Body of pancreas (tissue), 4 donors: ENCODE data around the gene SLC35F5. TPM values are rescaled to one million over a fixed set of nuclear protein-coding genes. Genes with fewer than 3 reads are reported as not detected.
"Not testable (repeated sequence)": the region's sequence is repeated elsewhere in the genome, so short reads cannot be mapped to it uniquely, and the experiment has no call there.

ENCODE experiments used
- ATAC-seq: fragments of 150-250 bp; one replicate; pipeline ENCODE4 v1.9.1; 2016
- DNase-seq, 4 donors: peaks; one replicate each; pipeline ENCODE4 v3.0.0-alpha.2; 2019
- H3K27ac ChIP-seq, 4 donors: fragments of 200-600 bp; sonication (generic); 1 replicate in 3 of 4; 2 replicates in 1 of 4; pipeline versions ENCODE4 v1.5.1 to v1.6.1; 2016 to 2019; ENCODE audit warnings: mild to moderate bottlenecking in 1 of 4, mixed read lengths in 1 of 4, moderate library complexity in 1 of 4
- H3K27me3 ChIP-seq, 2 donors: fragments of 200-600 bp; sonication (generic); one replicate each; pipeline ENCODE4 v1.6.0; 2016; ENCODE audit warnings: mild to moderate bottlenecking in 1 of 2
- H3K36me3 ChIP-seq, 2 donors: fragments of 200-600 bp; sonication (generic); replicated peaks in 1 of 2; 2 replicates each; pipeline ENCODE4 v1.5.1; 2016; ENCODE audit warnings: low read depth in 2 of 2; ENCODE audit not compliant: insufficient read depth in 1 of 2
- H3K4me1 ChIP-seq: fragments of 200-600 bp; sonication (generic); one replicate; pipeline ENCODE4 v1.6.0; 2016
- H3K4me3 ChIP-seq, 2 donors: fragments of 200-600 bp; sonication (generic); 1 replicate in 1 of 2; 2 replicates in 1 of 2; pipeline ENCODE4 v1.5.1; 2016 to 2019
- H3K9me3 ChIP-seq, 3 donors: fragments of 200-600 bp; sonication (generic); 1 replicate in 2 of 3; 2 replicates in 1 of 3; pipeline ENCODE4 v1.5.1; 2016
- POLR2A ChIP-seq, 3 donors: fragments of 450-650 bp; IDR thresholded peaks; one replicate each; pipeline ENCODE4 v1.6.1; 2016; ENCODE audit warnings: antibody characterized with exemption in 3 of 3, mild to moderate bottlenecking in 2 of 3
- WGBS, 2 donors: methylation state at CpG; one replicate each; pipeline ENCODE4 v1.1.5; 2017; 5-methylcytosine and 5-hydroxymethylcytosine counted together
- intact Hi-C: fragments of 100-400 bp; cut with DNase I; formaldehyde crosslinking; loops from one replicate; pipeline ENCODE4 v1.15.1; 2023
- total RNA-seq, 2 donors: library from RNA; depleted of rRNA; stranded (reverse); fragments of >200 nt; gene quantifications; one replicate each; pipeline ENCODE4 v1.1.0, GENCODE V29; 2016
- TF ChIP-seq, protein P1 (sequence below), 7 experiments: fragments of 450-650 bp in 4 of 7; fragments of 200-600 bp in 3 of 7; sonication (generic) in 3 of 7; IDR thresholded peaks; one replicate each; pipeline ENCODE4 v1.5.1; 2016 to 2019; ENCODE audit warnings: antibody characterized with exemption in 7 of 7

The SLC35F5 gene
- total RNA-seq, 2 donors from 2014 or later: 50.8 to 104 TPM

DNA sequence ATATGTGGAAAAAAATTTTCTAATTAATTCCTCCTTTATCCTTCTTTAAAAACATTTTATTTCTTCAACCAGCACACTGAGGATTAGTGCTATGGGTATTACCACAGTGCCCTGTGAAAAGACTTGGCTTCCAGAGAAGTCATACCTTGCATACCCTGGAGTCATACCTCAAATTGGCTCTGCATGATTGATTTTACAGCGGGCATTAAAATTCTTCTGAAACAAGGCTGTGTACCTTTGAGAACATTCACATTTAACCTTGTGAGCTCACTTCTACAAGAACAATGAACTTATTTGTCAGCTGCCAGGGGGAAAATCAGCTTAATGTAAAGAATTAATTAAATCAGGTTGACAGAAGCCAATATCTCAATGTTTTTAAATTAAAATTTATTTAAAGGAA, 44.6 kb downstream of the SLC35F5 start:
- no peak for DNase-seq
- TF ChIP-seq, protein P1, sequence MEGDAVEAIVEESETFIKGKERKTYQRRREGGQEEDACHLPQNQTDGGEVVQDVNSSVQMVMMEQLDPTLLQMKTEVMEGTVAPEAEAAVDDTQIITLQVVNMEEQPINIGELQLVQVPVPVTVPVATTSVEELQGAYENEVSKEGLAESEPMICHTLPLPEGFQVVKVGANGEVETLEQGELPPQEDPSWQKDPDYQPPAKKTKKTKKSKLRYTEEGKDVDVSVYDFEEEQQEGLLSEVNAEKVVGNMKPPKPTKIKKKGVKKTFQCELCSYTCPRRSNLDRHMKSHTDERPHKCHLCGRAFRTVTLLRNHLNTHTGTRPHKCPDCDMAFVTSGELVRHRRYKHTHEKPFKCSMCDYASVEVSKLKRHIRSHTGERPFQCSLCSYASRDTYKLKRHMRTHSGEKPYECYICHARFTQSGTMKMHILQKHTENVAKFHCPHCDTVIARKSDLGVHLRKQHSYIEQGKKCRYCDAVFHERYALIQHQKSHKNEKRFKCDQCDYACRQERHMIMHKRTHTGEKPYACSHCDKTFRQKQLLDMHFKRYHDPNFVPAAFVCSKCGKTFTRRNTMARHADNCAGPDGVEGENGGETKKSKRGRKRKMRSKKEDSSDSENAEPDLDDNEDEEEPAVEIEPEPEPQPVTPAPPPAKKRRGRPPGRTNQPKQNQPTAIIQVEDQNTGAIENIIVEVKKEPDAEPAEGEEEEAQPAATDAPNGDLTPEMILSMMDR (IDR thresholded peaks at IDR 0.05): no peak
- no peak for TF ChIP-seq POLR2A (IDR thresholded peaks at IDR 0.05)
- intact Hi-C loops: no loop called here
- Histone ChIP-seq H3K4me1 (peaks cover 7% of the 10 kb centered on the region), H3K36me3 (peaks cover 0 to 14% of the 10 kb centered on the region in 2 donors), H3K27ac (peak overlapping the region in 1 of 4 donors; percentile 45), H3K4me3 (no peak overlapping the region), H3K9me3 (no peaks in the 10 kb centered on the region), H3K27me3 (no peaks in the 10 kb centered on the region)
- peak; percentile 82 for ATAC-seq
- WGBS, 2 donors: 68 to 88% methylated on average over 1 of the region's 1 CpG

DNA sequence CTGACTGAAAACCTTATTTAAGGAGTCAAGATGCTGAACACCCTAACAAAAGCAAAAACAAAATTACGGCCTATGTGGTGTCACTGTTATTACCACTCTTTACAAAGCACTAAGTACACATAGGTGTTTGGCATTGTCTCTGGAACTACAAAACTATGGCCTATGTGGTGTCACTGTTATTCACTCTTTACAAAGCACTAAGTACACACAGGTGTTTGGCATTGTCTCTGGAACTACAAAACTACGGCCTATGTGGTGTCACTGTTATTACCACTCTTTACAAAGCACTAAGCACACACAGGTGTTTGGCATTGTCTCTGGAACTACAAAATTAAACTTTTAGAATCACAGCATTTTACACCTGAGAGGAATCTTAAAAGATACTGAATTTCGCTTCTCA, 47.4 kb downstream of the SLC35F5 start:
- H3K36me3 ChIP-seq: peaks cover 0 to 2% of the 10 kb centered on the region in 2 donors
- no peak overlapping the region for H3K27ac ChIP-seq
- ATAC-seq (no peak), DNase-seq (no peak)
- H3K4me3 ChIP-seq: no peak overlapping the region
- TF ChIP-seq, protein P1 (IDR thresholded peaks at IDR 0.05): no peak
- no peak for TF ChIP-seq POLR2A (IDR thresholded peaks at IDR 0.05)
- peaks cover 7% of the 10 kb centered on the region for H3K4me1 ChIP-seq
- H3K9me3 ChIP-seq: no peaks in the 10 kb centered on the region
- no peaks in the 10 kb centered on the region for H3K27me3 ChIP-seq
- intact Hi-C loops: no loop called here
- WGBS, 2 donors: 76% methylated on average over 3 of the region's 3 CpGs

DNA sequence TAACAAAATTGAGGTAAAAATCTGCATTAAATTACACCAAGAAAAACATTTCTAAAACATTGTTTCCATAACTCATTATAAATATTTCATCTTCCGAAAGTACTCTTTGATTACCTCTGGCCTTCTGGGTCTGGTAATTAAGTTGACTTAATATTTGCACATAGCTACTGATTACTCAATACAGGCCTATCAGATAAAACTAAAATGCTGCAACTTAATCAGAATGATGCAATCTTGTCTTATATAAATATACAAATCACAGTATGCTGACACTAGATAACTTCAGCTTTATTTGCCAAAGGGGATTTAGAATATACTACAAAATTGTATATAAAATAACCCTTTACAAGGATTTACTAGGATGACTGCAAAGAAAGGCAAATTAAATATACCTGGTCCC, 49.3 kb downstream of the SLC35F5 start:
- Histone ChIP-seq H3K4me3 (no peak overlapping the region), H3K36me3 (no peaks in the 10 kb centered on the region), H3K27ac (no peak overlapping the region), H3K27me3 (no peaks in the 10 kb centered on the region), H3K4me1 (peaks cover 7% of the 10 kb centered on the region), H3K9me3 (no peaks in the 10 kb centered on the region)
- DNase-seq: no peak
- no peak for ATAC-seq
- intact Hi-C loops: no loop called here
- WGBS, 2 donors: 32 to 43% methylated on average over 1 of the region's 1 CpG
- TF ChIP-seq, protein P1 (IDR thresholded peaks at IDR 0.05): no peak
- TF ChIP-seq POLR2A (IDR thresholded peaks at IDR 0.05): no peak

DNA sequence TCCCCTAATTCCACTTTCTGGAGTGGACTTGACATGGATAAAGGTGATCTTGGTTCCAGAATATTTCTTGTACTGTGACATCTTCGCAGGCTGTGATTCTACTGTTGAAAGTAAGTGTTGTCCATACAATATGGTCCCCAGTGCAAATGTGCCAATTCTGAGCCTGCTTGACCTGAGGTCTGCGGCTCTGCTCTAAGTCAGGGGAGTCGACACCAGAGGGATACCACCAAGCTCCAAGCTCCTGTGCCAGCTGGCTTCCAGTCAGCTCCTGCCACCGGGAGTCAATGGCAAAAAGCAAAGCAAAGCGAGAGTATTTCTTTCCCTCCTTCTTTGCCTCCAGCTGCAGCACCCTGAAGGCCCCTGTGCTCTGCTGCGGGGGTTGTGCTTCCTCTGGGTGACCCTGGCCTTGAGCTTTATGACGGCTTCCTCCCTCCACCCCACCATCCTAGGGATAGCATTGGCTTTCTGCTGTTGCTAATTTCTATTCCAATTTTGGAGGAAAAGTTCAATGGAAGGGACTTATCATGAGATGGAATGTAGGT, 50.4 kb downstream of the SLC35F5 start:
- intact Hi-C loops: no loop called here
- WGBS, 2 donors: 79 to 81% methylated on average over 6 to 7 of the region's 7 CpGs
- H3K27ac ChIP-seq: no peak overlapping the region

DNA sequence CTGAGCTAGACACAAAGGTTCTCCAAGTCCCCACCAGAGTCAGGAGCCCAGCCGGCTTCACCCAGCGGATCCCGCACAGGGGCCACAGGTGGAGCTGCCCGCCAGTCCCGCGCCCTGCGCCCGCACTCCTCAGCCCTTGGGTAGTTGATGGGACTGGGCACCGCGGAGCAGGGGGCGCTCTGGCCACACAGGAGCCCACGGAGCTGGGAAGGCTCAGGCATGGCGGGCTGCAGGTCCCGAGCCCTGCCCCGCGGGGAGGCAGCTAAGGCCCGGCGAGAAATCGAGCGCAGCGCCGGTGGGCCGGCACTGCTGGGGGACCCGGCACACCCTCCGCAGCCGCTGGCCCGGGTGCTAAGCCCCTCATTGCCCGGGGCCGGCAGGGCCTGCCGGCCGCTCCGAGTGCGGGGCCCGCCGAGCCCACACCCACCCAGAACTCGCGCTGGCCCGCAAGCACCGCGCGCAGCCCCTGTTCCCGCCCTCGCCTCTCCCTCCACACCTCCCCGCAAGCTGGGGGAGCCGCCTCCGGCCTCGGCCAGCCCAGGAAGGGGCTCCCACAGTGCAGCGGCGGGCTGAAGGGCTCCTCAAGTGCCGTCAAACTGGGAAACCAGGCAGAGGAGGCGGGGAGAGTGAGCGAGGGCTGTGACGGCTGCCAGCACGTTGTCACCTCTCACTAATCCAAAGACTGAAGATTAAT, 52.0 kb downstream of the SLC35F5 start:
- H3K36me3 ChIP-seq, DNase-seq, H3K27me3 ChIP-seq, ATAC-seq, H3K9me3 ChIP-seq, intact Hi-C loops, H3K4me3 ChIP-seq, H3K4me1 ChIP-seq, H3K27ac ChIP-seq: not testable (repeated sequence)
- WGBS, 2 donors: 93 to 95% methylated on average over 22 to 38 of the region's 54 CpGs

More for the DNA sequence above, 50.4 kb downstream of the SLC35F5 start:
- Histone ChIP-seq H3K4me3 (no peak overlapping the region), H3K4me1 (peaks cover 7% of the 10 kb centered on the region), H3K27me3 (no peaks in the 10 kb centered on the region), H3K36me3 (no peaks in the 10 kb centered on the region), H3K9me3 (no peaks in the 10 kb centered on the region)
- ATAC-seq: no peak
- no peak for TF ChIP-seq POLR2A (IDR thresholded peaks at IDR 0.05)
- TF ChIP-seq, protein P1 (IDR thresholded peaks at IDR 0.05): no peak
- DNase-seq: no peak
